Mesothelial cell of epicardium (in vitro differentiated cells): ENCODE data around the gene CACNA2D3. TPM values are rescaled to one million over a fixed set of nuclear protein-coding genes. Genes with fewer than 3 reads are reported as not detected.

Source experiments
- DNase-seq, 2 experiments: peaks; one replicate each; pipeline ENCODE4 v3.0.0; 2021; ENCODE audit warnings: low spot score in 2 of 2; ENCODE audit not compliant: unreplicated experiment in 2 of 2
- H3K27ac Mint-ChIP-seq: 2 replicates; pipeline ENCODE4 v1.8.0; 2021; ENCODE audit warnings: mixed read lengths
- H3K27me3 Mint-ChIP-seq: 2 replicates; pipeline ENCODE4 v1.8.0; 2021; ENCODE audit warnings: low read depth, mixed read lengths
- H3K36me3 Mint-ChIP-seq: 2 replicates; pipeline ENCODE4 v1.8.0; 2021; ENCODE audit warnings: mixed read lengths
- H3K4me1 Mint-ChIP-seq: 2 replicates; pipeline ENCODE4 v1.8.0; 2021; ENCODE audit warnings: mixed read lengths
- H3K4me3 Mint-ChIP-seq: 2 replicates; pipeline ENCODE4 v1.8.0; 2021; ENCODE audit warnings: mild to moderate bottlenecking, moderate library complexity, mixed read lengths
- H3K9me3 Mint-ChIP-seq: 2 replicates; pipeline ENCODE4 v1.8.0; 2021; ENCODE audit warnings: mixed read lengths
- total RNA-seq: library from RNA; stranded (reverse); gene quantifications from 3 replicates; pipeline ENCODE4 v1.2.1, GENCODE V29; 2021
- TF ChIP-seq, protein P1 (sequence below): fragments of 200-600 bp; sonication (generic); IDR thresholded peaks from one replicate; pipeline ENCODE4 v1.5.0; 2021; ENCODE audit warnings: antibody characterized with exemption; ENCODE audit not compliant: unreplicated experiment

Gene CACNA2D3
- total RNA-seq, 1 donor from 2014 or later, result 2.3 TPM

GRCh38 chr3:54905261-54905888, 783.0 kb downstream of the CACNA2D3 start:
- H3K36me3 Mint-ChIP-seq, result no peaks in the 10 kb centered on the region
- H3K27me3 Mint-ChIP-seq, result no peaks in the 10 kb centered on the region
- peak overlapping the region; percentile 48 for H3K27ac Mint-ChIP-seq
- TF ChIP-seq, protein P1, sequence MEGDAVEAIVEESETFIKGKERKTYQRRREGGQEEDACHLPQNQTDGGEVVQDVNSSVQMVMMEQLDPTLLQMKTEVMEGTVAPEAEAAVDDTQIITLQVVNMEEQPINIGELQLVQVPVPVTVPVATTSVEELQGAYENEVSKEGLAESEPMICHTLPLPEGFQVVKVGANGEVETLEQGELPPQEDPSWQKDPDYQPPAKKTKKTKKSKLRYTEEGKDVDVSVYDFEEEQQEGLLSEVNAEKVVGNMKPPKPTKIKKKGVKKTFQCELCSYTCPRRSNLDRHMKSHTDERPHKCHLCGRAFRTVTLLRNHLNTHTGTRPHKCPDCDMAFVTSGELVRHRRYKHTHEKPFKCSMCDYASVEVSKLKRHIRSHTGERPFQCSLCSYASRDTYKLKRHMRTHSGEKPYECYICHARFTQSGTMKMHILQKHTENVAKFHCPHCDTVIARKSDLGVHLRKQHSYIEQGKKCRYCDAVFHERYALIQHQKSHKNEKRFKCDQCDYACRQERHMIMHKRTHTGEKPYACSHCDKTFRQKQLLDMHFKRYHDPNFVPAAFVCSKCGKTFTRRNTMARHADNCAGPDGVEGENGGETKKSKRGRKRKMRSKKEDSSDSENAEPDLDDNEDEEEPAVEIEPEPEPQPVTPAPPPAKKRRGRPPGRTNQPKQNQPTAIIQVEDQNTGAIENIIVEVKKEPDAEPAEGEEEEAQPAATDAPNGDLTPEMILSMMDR, result no peak
- H3K4me3 Mint-ChIP-seq, result no peak overlapping the region
- H3K9me3 Mint-ChIP-seq, result no peaks in the 10 kb centered on the region
- peaks cover 32% of the 10 kb centered on the region for H3K4me1 Mint-ChIP-seq
- no peak for DNase-seq

- no peak for DNase-seq
- peaks cover 28% of the 10 kb centered on the region for H3K4me1 Mint-ChIP-seq
- no peaks in the 10 kb centered on the region for H3K36me3 Mint-ChIP-seq
- H3K4me3 Mint-ChIP-seq, result no peak overlapping the region
- TF ChIP-seq, protein P1, result no peak
- H3K27me3 Mint-ChIP-seq, result no peaks in the 10 kb centered on the region
- H3K27ac Mint-ChIP-seq, result no peak overlapping the region
- H3K9me3 Mint-ChIP-seq, result no peaks in the 10 kb centered on the region
Observed at GRCh38 chr3:54905920-54906319, 783.6 kb downstream of the CACNA2D3 start.

- no peak for DNase-seq
- no peak overlapping the region for H3K27ac Mint-ChIP-seq
- no peaks in the 10 kb centered on the region for H3K27me3 Mint-ChIP-seq
- TF ChIP-seq, protein P1, result no peak
- H3K4me1 Mint-ChIP-seq, result peaks cover 20% of the 10 kb centered on the region
- H3K36me3 Mint-ChIP-seq, result peaks cover 4% of the 10 kb centered on the region
- no peak overlapping the region for H3K4me3 Mint-ChIP-seq
- peaks cover 5% of the 10 kb centered on the region for H3K9me3 Mint-ChIP-seq
Observed at GRCh38 chr3:54906763-54907162, 784.4 kb downstream of the CACNA2D3 start.

- H3K4me3 Mint-ChIP-seq, result no peak overlapping the region
- peaks cover 15% of the 10 kb centered on the region for H3K9me3 Mint-ChIP-seq
- DNase-seq, result no peak
- H3K36me3 Mint-ChIP-seq, result peaks cover 17% of the 10 kb centered on the region
- TF ChIP-seq, protein P1, result no peak
- no peak overlapping the region for H3K27ac Mint-ChIP-seq
- H3K4me1 Mint-ChIP-seq, result peaks cover 12% of the 10 kb centered on the region
- H3K27me3 Mint-ChIP-seq, result no peaks in the 10 kb centered on the region
Observed at GRCh38 chr3:54909191-54909590, 786.8 kb downstream of the CACNA2D3 start.

- no peak for DNase-seq
- Mint-ChIP-seq H3K27me3 (no peaks in the 10 kb centered on the region), H3K9me3 (peaks cover 15% of the 10 kb centered on the region), H3K27ac (no peak overlapping the region), H3K36me3 (peaks cover 17% of the 10 kb centered on the region), H3K4me1 (peaks cover 18% of the 10 kb centered on the region), H3K4me3 (no peak overlapping the region)
- TF ChIP-seq, protein P1, result no peak
Observed at GRCh38 chr3:54914180-54914579, 791.8 kb downstream of the CACNA2D3 start.
